Mucosa of descending colon (tissue), 3 donors: ENCODE measurements around the gene DBP. TPM values are rescaled to one million over a fixed set of nuclear protein-coding genes. Genes with fewer than 3 reads are reported as not detected.

Experiments used
- ATAC-seq: fragments of 200-7000 bp; cut with Tn5 transposase; one replicate; pipeline ENCODE4 v1.9.1; 2020; ENCODE audit warnings: mild to moderate bottlenecking, moderate library complexity
- DNase-seq, 3 donors: peaks; one replicate each; pipeline ENCODE4 v3.0.0-alpha.2; 2020
- H3K36me3 ChIP-seq: fragments of 200-600 bp; one replicate; pipeline ENCODE4 v1.8.0; 2021; ENCODE audit warnings: low read depth, mild to moderate bottlenecking
- H3K4me1 ChIP-seq: fragments of 200-600 bp; one replicate; pipeline ENCODE4 v1.8.0; 2021; ENCODE audit warnings: low read depth, mild to moderate bottlenecking
- H3K4me3 ChIP-seq: fragments of 200-600 bp; one replicate; pipeline ENCODE4 v1.8.0; 2021; ENCODE audit warnings: mild to moderate bottlenecking
- H3K9me3 ChIP-seq: fragments of 200-600 bp; one replicate; pipeline ENCODE4 v1.8.0; 2021; ENCODE audit warnings: mild to moderate bottlenecking
- CTCF ChIP-seq: fragments of 200-600 bp; IDR thresholded peaks from one replicate; pipeline ENCODE4 v1.8.0; 2022; ENCODE audit warnings: antibody characterized with exemption, mild to moderate bottlenecking
- intact Hi-C, 2 donors: fragments of 100-400 bp; cut with DNase I in 1 of 2; cut with micrococcal nuclease in 1 of 2; formaldehyde crosslinking; loops; one replicate each; pipeline versions ENCODE4 v1.11.0 to v1.11.1; 2022; cut with DNase I, micrococcal nuclease
- total RNA-seq, 3 donors: library from RNA; stranded (reverse); fragmentation: NEBNext Ultra II Directional in 2 of 3; extraction: Animal tissue kit (Norgen Biotek cat#: 25700) in 2 of 3; gene quantifications; one replicate each; pipeline versions ENCODE4 v1.2.1 to v1.2.4, GENCODE V29; 2021 to 2023
- donor health status: DM: no; HTN: no; CAD: no; lungs with moderate emphysema.
- donor health status: DM: no; HTN: no; CAD: no.
- donor health status: DM: no; HTN: yes; CAD: no.

DBP gene
- total RNA-seq, 3 donors from 2014 or later: 8.2 to 18.4 (median 11.1) TPM

- no peak overlapping the region for H3K4me3 ChIP-seq
- TF ChIP-seq CTCF: no peak
- intact Hi-C loops: no loop called here
Observed at GRCh38 chr19:48670699-48671445, 33.7 kb upstream of the DBP start.

GRCh38 chr19:48669903-48670668 lies 32.9 kb upstream of the DBP start:
- TF ChIP-seq CTCF: no peak
- Histone ChIP-seq H3K4me1 (no peaks in the 10 kb centered on the region), H3K4me3 (no peak overlapping the region), H3K36me3 (no peaks in the 10 kb centered on the region), H3K9me3 (no peaks in the 10 kb centered on the region)
- ATAC-seq: no peak
- intact Hi-C loops: no loop called here
- no peak for DNase-seq

More at GRCh38 chr19:48670699-48671445, 33.7 kb upstream of the DBP start:
- DNase-seq (no peak), ATAC-seq (no peak)
- Histone ChIP-seq H3K9me3 (no peaks in the 10 kb centered on the region), H3K4me1 (peaks cover 7% of the 10 kb centered on the region), H3K36me3 (no peaks in the 10 kb centered on the region)

- Histone ChIP-seq H3K9me3 (no peaks in the 10 kb centered on the region), H3K4me3 (no peak overlapping the region), H3K4me1 (no peaks in the 10 kb centered on the region), H3K36me3 (no peaks in the 10 kb centered on the region)
- ATAC-seq (no peak), DNase-seq (no peak)
- TF ChIP-seq CTCF: no peak
- intact Hi-C loops: no loop called here
Observed at GRCh38 chr19:48668761-48669160, 31.6 kb upstream of the DBP start.

GRCh38 chr19:48668332-48668731 lies 31.2 kb upstream of the DBP start:
- ATAC-seq (no peak), DNase-seq (no peak)
- H3K9me3 ChIP-seq: no peaks in the 10 kb centered on the region
- H3K4me1 ChIP-seq: no peaks in the 10 kb centered on the region
- intact Hi-C loops: no loop called here
- TF ChIP-seq CTCF: no peak
- H3K4me3 ChIP-seq: no peak overlapping the region
- H3K36me3 ChIP-seq: no peaks in the 10 kb centered on the region

- no peak for ATAC-seq
- no peak for DNase-seq
- intact Hi-C loops: no loop called here
- H3K36me3 ChIP-seq: no peaks in the 10 kb centered on the region
- H3K4me1 ChIP-seq: no peaks in the 10 kb centered on the region
- no peaks in the 10 kb centered on the region for H3K9me3 ChIP-seq
- no peak overlapping the region for H3K4me3 ChIP-seq
- TF ChIP-seq CTCF: no peak
Observed at GRCh38 chr19:48665786-48666185, 28.6 kb upstream of the DBP start.
